Naive thymus-derived CD4-positive, alpha-beta T cell (primary cell): ENCODE measurements around the gene TACSTD2. TPM values are rescaled to one million over a fixed set of nuclear protein-coding genes. Genes with fewer than 3 reads are reported as not detected.

Experiments used
- ATAC-seq: fragments of 150-1000 bp; cut with Tn5 transposase; 2 replicates; pipeline ENCODE4 v1.10.0; 2021; ENCODE audit warnings: mild to moderate bottlenecking, moderate library complexity
- CTCF ChIA-PET: fragments of 350-600 bp; sonication (Branson Sonifier 250); formaldehyde crosslinking; loops from one replicate; lab custom pipeline; 2021; ENCODE audit warnings: antibody characterized with exemption; lab: Charles Lee
- POLR2A ChIA-PET: fragments of 350-600 bp; sonication (Branson Sonifier 250); formaldehyde crosslinking; loops from one replicate; lab custom pipeline; 2021; ENCODE audit warnings: antibody characterized with exemption, inconsistent platforms; lab: Charles Lee
- DNase-seq, 9 donors: peaks; one replicate each; pipeline versions ENCODE4 v3.0.0 to v3.0.0-alpha.2; 2020 to 2022; ENCODE audit warnings: mixed read lengths in 1 of 9
- H3K27ac ChIP-seq: one replicate; pipeline ENCODE4 v1.7.0; 2013; ENCODE audit warnings: mild to moderate bottlenecking, low read depth, low read length, moderate library complexity
- H3K27me3 ChIP-seq, 2 donors: one replicate each; pipeline ENCODE4 v1.7.0; 2013; ENCODE audit warnings: low read length in 2 of 2, mild to moderate bottlenecking in 2 of 2, moderate library complexity in 2 of 2; ENCODE audit not compliant: control insufficient read depth in 2 of 2, insufficient read depth in 2 of 2
- H3K36me3 ChIP-seq, 3 experiments: 1 replicate in 2 of 3; 2 replicates in 1 of 3; pipeline ENCODE4 v1.7.0; 2013; ENCODE audit warnings: low read length in 3 of 3, mild to moderate bottlenecking in 3 of 3, moderate library complexity in 1 of 3; ENCODE audit not compliant: insufficient read depth in 3 of 3, control insufficient read depth in 2 of 3
- H3K4me1 ChIP-seq, 2 donors: one replicate each; pipeline ENCODE4 v1.7.0; 2013; ENCODE audit warnings: low read length in 2 of 2, mild to moderate bottlenecking in 2 of 2, moderate library complexity in 1 of 2; ENCODE audit not compliant: control insufficient read depth in 2 of 2, insufficient read depth in 2 of 2
- H3K4me3 ChIP-seq: 2 replicates; pipeline ENCODE4 v1.7.0; 2013; ENCODE audit warnings: mild to moderate bottlenecking, low read length
- H3K9me3 ChIP-seq, 3 experiments: 1 replicate in 2 of 3; 2 replicates in 1 of 3; pipeline ENCODE4 v1.7.0; 2013; ENCODE audit warnings: low read length in 3 of 3; ENCODE audit not compliant: control insufficient read depth in 2 of 3
- H3K27ac Mint-ChIP-seq, 9 donors: one replicate each; pipeline ENCODE4 v1.8.0; 2020 to 2022; ENCODE audit warnings: mixed read lengths in 9 of 9, mild to moderate bottlenecking in 8 of 9, moderate library complexity in 5 of 9, inconsistent platforms in 2 of 9
- H3K27me3 Mint-ChIP-seq, 5 donors: one replicate each; pipeline ENCODE4 v1.8.0; 2021 to 2022; ENCODE audit warnings: mixed read lengths in 5 of 5, mild to moderate bottlenecking in 1 of 5
- H3K36me3 Mint-ChIP-seq, 5 donors: one replicate each; pipeline ENCODE4 v1.8.0; 2020 to 2022; ENCODE audit warnings: mixed read lengths in 5 of 5, mild to moderate bottlenecking in 3 of 5, inconsistent platforms in 1 of 5
- H3K4me1 Mint-ChIP-seq, 7 donors: one replicate each; pipeline ENCODE4 v1.8.0; 2020 to 2022; ENCODE audit warnings: mixed read lengths in 7 of 7, mild to moderate bottlenecking in 3 of 7, inconsistent platforms in 1 of 7
- H3K4me3 Mint-ChIP-seq, 10 donors: one replicate each; pipeline ENCODE4 v1.8.0; 2020 to 2022; ENCODE audit warnings: mild to moderate bottlenecking in 10 of 10, mixed read lengths in 10 of 10, moderate library complexity in 6 of 10, inconsistent platforms in 2 of 10
- H3K9me3 Mint-ChIP-seq, 11 donors: one replicate each; pipeline ENCODE4 v1.8.0; 2020 to 2022; ENCODE audit warnings: mixed read lengths in 11 of 11, mild to moderate bottlenecking in 4 of 11, inconsistent platforms in 1 of 11, moderate library complexity in 1 of 11
- intact Hi-C, 2 donors: fragments of 100-400 bp; cut with micrococcal nuclease; formaldehyde crosslinking; loops; one replicate each; pipeline ENCODE4 v1.15.1; 2023
- polyA plus RNA-seq, 2 donors: library from polyadenylated mRNA; unstranded; fragments of 300-500 nt; fragmentation: Illumina TruSeq; gene quantifications; one replicate each; pipeline ENCODE4 v1.2.3, GENCODE V29; 2021
- total RNA-seq, 6 experiments: library from RNA in 5 of 6; stranded (reverse) in 5 of 6; gene quantifications; 1 replicate in 5 of 6; 2 replicates in 1 of 6; pipeline ENCODE4 v1.2.3 and lab custom pipeline; 2021 to 2026

Gene TACSTD2
- total and polyA plus RNA-seq, 7 experiments from 2014 or later, result 0.42 TPM; not detected in 6

DNA sequence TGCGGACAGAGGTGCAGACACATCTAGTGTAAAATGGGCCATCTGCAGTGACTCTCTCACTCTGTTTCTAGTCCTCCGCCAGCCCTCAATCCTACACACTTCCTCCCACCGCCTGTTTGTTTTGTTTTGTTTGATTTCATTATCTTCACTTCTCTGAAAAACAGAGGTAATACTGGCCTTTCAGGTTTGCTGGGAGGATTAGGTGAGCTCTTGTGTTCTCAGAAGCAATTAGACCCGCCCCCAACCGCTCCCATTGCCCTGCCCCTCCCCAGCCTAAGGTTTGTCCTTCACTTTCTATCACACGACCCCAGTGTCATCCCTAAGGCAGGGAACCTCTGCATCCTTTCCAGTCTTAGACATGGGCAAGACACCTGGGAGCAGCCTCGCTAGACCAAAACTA is 43.2 kb upstream of the TACSTD2 start:
- peak overlapping the region in 2 of 9 donors; percentile 11 to 29 for H3K27ac Mint-ChIP-seq
- Histone ChIP-seq H3K4me1 (no peaks in the 10 kb centered on the region), H3K27me3 (no peaks in the 10 kb centered on the region), H3K27ac (no peak overlapping the region), H3K36me3 (no peaks in the 10 kb centered on the region), H3K9me3 (no peaks in the 10 kb centered on the region), H3K4me3 (no peak overlapping the region)
- no peaks in the 10 kb centered on the region for H3K36me3 Mint-ChIP-seq
- H3K9me3 Mint-ChIP-seq, result no peaks in the 10 kb centered on the region
- ATAC-seq (no peak), DNase-seq (no peak)
- H3K4me3 Mint-ChIP-seq, result peak overlapping the region in 1 of 10 donors; percentile 15
- intact Hi-C loops, result no loop called here
- H3K4me1 Mint-ChIP-seq, result peaks cover 0 to 16% (median 11%) of the 10 kb centered on the region in 7 donors
- ChIA-PET CTCF (no interaction called here), POLR2A (no interaction called here)
- peaks cover 10 to 28% (median 14%) of the 10 kb centered on the region in 5 donors for H3K27me3 Mint-ChIP-seq

GRCh38 chr1:58619286-58620054 is 42.4 kb upstream of the TACSTD2 start:
- ATAC-seq (no peak), DNase-seq (no peak)
- H3K27ac Mint-ChIP-seq, result peak overlapping the region in 1 of 9 donors; percentile 11
- H3K36me3 ChIP-seq, result no peaks in the 10 kb centered on the region
- H3K27ac ChIP-seq, result no peak overlapping the region
- peaks cover 9 to 28% (median 14%) of the 10 kb centered on the region in 5 donors for H3K27me3 Mint-ChIP-seq
- H3K4me3 ChIP-seq, result no peak overlapping the region
- ChIA-PET CTCF (interaction anchor here (0.7 kb wide), 1 partner anchor 409 kb away, joined by 4 read pairs; no protein-coding TSS in a partner anchor), POLR2A (no interaction called here)
- H3K9me3 Mint-ChIP-seq, result no peaks in the 10 kb centered on the region
- H3K27me3 ChIP-seq, result no peaks in the 10 kb centered on the region
- H3K4me1 Mint-ChIP-seq, result peaks cover 0 to 16% (median 11%) of the 10 kb centered on the region in 7 donors
- H3K36me3 Mint-ChIP-seq, result no peaks in the 10 kb centered on the region
- intact Hi-C loops, result no loop called here
- no peak overlapping the region for H3K4me3 Mint-ChIP-seq
- H3K4me1 ChIP-seq, result no peaks in the 10 kb centered on the region
- H3K9me3 ChIP-seq, result no peaks in the 10 kb centered on the region

DNA sequence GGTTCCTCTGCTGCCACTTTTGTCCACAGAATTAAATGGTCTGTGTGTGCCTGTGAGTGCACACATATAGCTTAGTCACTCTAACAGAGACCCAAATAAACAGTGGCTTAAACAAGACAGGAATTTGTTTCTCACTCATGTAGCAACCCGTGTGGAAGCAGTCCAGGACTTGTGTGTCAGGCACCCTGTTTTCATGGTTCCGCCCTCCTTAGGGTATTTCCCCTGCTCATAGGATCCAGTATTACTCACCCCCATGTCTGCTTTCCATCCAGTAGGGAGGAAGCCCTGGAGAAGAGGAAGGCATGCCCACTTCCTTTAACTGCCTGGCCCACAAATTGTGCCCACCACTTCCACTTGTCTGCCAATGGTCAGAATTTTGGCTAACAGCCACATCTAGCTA is 41.3 kb upstream of the TACSTD2 start:
- Histone ChIP-seq H3K9me3 (no peaks in the 10 kb centered on the region), H3K27ac (no peak overlapping the region), H3K27me3 (no peaks in the 10 kb centered on the region), H3K4me3 (no peak overlapping the region), H3K36me3 (no peaks in the 10 kb centered on the region), H3K4me1 (no peaks in the 10 kb centered on the region)
- Mint-ChIP-seq H3K9me3 (no peaks in the 10 kb centered on the region), H3K27ac (no peak overlapping the region), H3K4me1 (peaks cover 0 to 16% (median 11%) of the 10 kb centered on the region in 7 donors), H3K36me3 (no peaks in the 10 kb centered on the region), H3K27me3 (peaks cover 9 to 28% (median 14%) of the 10 kb centered on the region in 5 donors), H3K4me3 (no peak overlapping the region)
- ChIA-PET POLR2A (no interaction called here), CTCF (no interaction called here)
- ATAC-seq (peak; percentile 92), DNase-seq (no peak)
- intact Hi-C loops, result no loop called here

GRCh38 chr1:58611861-58612385 is 34.9 kb upstream of the TACSTD2 start:
- ChIA-PET POLR2A (no interaction called here), CTCF (no interaction called here)
- no peaks in the 10 kb centered on the region for H3K36me3 ChIP-seq
- Mint-ChIP-seq H3K4me3 (no peak overlapping the region), H3K4me1 (peaks cover 0 to 1% (median 0%) of the 10 kb centered on the region in 7 donors), H3K9me3 (peaks cover 0 to 10% (median 3%) of the 10 kb centered on the region in 11 donors), H3K36me3 (peaks cover 0 to 4% (median 0%) of the 10 kb centered on the region in 5 donors), H3K27me3 (peaks cover 32 to 59% (median 43%) of the 10 kb centered on the region in 5 donors), H3K27ac (no peak overlapping the region)
- no peaks in the 10 kb centered on the region for H3K27me3 ChIP-seq
- H3K4me3 ChIP-seq, result no peak overlapping the region
- H3K27ac ChIP-seq, result no peak overlapping the region
- H3K4me1 ChIP-seq, result no peaks in the 10 kb centered on the region
- no peak for ATAC-seq
- H3K9me3 ChIP-seq, result no peaks in the 10 kb centered on the region
- DNase-seq, result no peak
- intact Hi-C loops, result no loop called here

DNA sequence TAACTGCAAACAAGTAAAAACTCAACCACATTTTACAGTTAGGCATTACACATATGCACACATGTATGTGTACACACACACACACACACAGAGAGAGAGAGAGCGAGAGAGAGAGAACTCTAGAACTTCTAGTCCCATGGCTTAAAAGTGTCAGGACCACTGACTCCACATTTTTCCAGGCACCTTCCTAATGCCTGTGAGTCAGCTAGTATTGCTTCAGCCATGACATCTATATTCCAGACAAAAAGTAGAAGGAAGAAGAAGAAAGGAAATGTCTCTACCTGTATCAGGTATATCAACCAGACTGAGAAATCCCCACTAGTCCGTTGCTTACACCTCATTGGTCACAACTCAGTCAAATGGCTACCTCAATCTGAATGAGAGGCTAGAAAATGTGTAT is 31.9 kb upstream of the TACSTD2 start:
- H3K4me3 ChIP-seq, result no peak overlapping the region
- POLR2A ChIA-PET, result no interaction called here
- no peak for DNase-seq
- Mint-ChIP-seq H3K9me3 (peaks cover 7 to 34% (median 22%) of the 10 kb centered on the region in 11 donors), H3K36me3 (peaks cover 0 to 17% (median 3%) of the 10 kb centered on the region in 5 donors), H3K4me3 (no peak overlapping the region), H3K27ac (no peak overlapping the region), H3K4me1 (no peaks in the 10 kb centered on the region), H3K27me3 (peaks cover 43 to 59% (median 53%) of the 10 kb centered on the region in 5 donors)
- ATAC-seq, result no peak
- CTCF ChIA-PET, result no interaction called here
- no peaks in the 10 kb centered on the region for H3K4me1 ChIP-seq
- no peaks in the 10 kb centered on the region for H3K27me3 ChIP-seq
- H3K36me3 ChIP-seq, result no peaks in the 10 kb centered on the region
- H3K27ac ChIP-seq, result no peak overlapping the region
- H3K9me3 ChIP-seq, result no peaks in the 10 kb centered on the region
- intact Hi-C loops, result no loop called here

GRCh38 chr1:58608297-58608696 is 31.2 kb upstream of the TACSTD2 start:
- DNase-seq, result no peak
- no peaks in the 10 kb centered on the region for H3K27me3 ChIP-seq
- peaks cover 44 to 65% (median 60%) of the 10 kb centered on the region in 5 donors for H3K27me3 Mint-ChIP-seq
- intact Hi-C loops, result no loop called here
- H3K4me1 ChIP-seq, result no peaks in the 10 kb centered on the region
- ChIA-PET CTCF (no interaction called here), POLR2A (no interaction called here)
- H3K4me3 Mint-ChIP-seq, result no peak overlapping the region
- H3K9me3 Mint-ChIP-seq, result peaks cover 7 to 37% (median 25%) of the 10 kb centered on the region in 11 donors
- no peaks in the 10 kb centered on the region for H3K9me3 ChIP-seq
- H3K36me3 ChIP-seq, result no peaks in the 10 kb centered on the region
- no peak overlapping the region for H3K4me3 ChIP-seq
- peaks cover 0 to 18% (median 3%) of the 10 kb centered on the region in 5 donors for H3K36me3 Mint-ChIP-seq
- no peak overlapping the region for H3K27ac Mint-ChIP-seq
- no peak overlapping the region for H3K27ac ChIP-seq
- no peaks in the 10 kb centered on the region for H3K4me1 Mint-ChIP-seq
- ATAC-seq, result no peak
